Stomach (tissue), 9 donors: ENCODE results near the gene BSG. TPM values are rescaled to one million over a fixed set of nuclear protein-coding genes. Genes with fewer than 3 reads are reported as not detected.

Source experiments
- DNase-seq, 2 donors: peaks; one replicate each; pipeline versions ENCODE4 v3.0.0 to v3.0.0-alpha.2; 2013 to 2019
- H3K27ac ChIP-seq, 5 donors: fragments of 200-600 bp in 4 of 5; sonication (generic) in 4 of 5; one replicate each; pipeline ENCODE4 v1.5.1; 2013 to 2019; ENCODE audit warnings: mild to moderate bottlenecking in 1 of 5, moderate library complexity in 1 of 5
- H3K27me3 ChIP-seq, 3 donors: fragments of 200-600 bp; sonication (generic); one replicate each; pipeline ENCODE4 v1.5.1; 2017 to 2019; ENCODE audit warnings: mixed run types in 1 of 3
- H3K36me3 ChIP-seq, 4 donors: fragments of 200-600 bp; sonication (generic); 1 replicate in 3 of 4; 2 replicates in 1 of 4; pipeline ENCODE4 v1.5.1; 2016 to 2019
- H3K4me1 ChIP-seq, 4 donors: fragments of 200-600 bp; sonication (generic); one replicate each; pipeline ENCODE4 v1.5.1; 2016 to 2019
- H3K4me3 ChIP-seq, 4 donors: fragments of 200-600 bp; sonication (generic) in 3 of 4; one replicate each; pipeline ENCODE4 v1.5.1; 2016 to 2019; ENCODE audit warnings: mild to moderate bottlenecking in 1 of 4
- H3K9me3 ChIP-seq, 4 donors: fragments of 200-600 bp; sonication (generic); one replicate each; pipeline ENCODE4 v1.5.1; 2016 to 2019
- EP300 ChIP-seq: sonication (generic); formaldehyde crosslinking; IDR thresholded peaks from one replicate; pipeline ENCODE4 v1.6.1; 2017; ENCODE audit warnings: antibody characterized with exemption
- POLR2A ChIP-seq, 4 donors: fragments of 450-650 bp; IDR thresholded peaks; one replicate each; pipeline ENCODE4 v1.6.1; 2016; ENCODE audit warnings: antibody characterized with exemption in 4 of 4, control low read depth in 2 of 4, mild to moderate bottlenecking in 1 of 4, moderate library complexity in 1 of 4
- POLR2AphosphoS5 ChIP-seq, 3 donors: sonication (generic); formaldehyde crosslinking; IDR thresholded peaks; one replicate each; pipeline ENCODE4 v1.6.1; 2016; ENCODE audit warnings: antibody characterized with exemption in 3 of 3
- whole genome bisulfite sequencing, 5 donors: extraction: QIAGEN DNeasy Blood & Tissue Kit in 3 of 5; methylation state at CpG; one replicate each; pipeline versions ENCODE4 v1.1.5 to v1.1.7; 2013 to 2018; 5-methylcytosine and 5-hydroxymethylcytosine counted together
- intact Hi-C: fragments of 100-400 bp; cut with DNase I; formaldehyde crosslinking; loops from one replicate; pipeline ENCODE4 v1.15.1; 2023; ENCODE audit warnings: low total_unique reads
- polyA plus RNA-seq, 3 donors: library from polyadenylated mRNA; stranded (reverse); fragments of 200-250 nt; gene quantifications; one replicate each; pipeline ENCODE4 v1.2.3, GENCODE V29; 2013
- total RNA-seq, 5 donors: library from RNA; depleted of rRNA; stranded (reverse); fragments of >200 nt; gene quantifications; one replicate each; pipeline versions ENCODE4 v1.1.0 to v1.2.3, GENCODE V29; 2014 to 2016
- TF ChIP-seq, protein P1 (sequence below), 7 experiments: fragments of 450-650 bp in 4 of 7; fragments of 200-600 bp in 3 of 7; sonication (generic) in 3 of 7; IDR thresholded peaks; one replicate each; pipeline ENCODE4 v1.5.1; 2016 to 2019; ENCODE audit warnings: antibody characterized with exemption in 7 of 7, control low read depth in 2 of 7, mild to moderate bottlenecking in 1 of 7
- donor health status: healthy with polysubstance abuse.
- donor health status: Bipolar disorder and iron deficiency.
- donor health status: healthy.

The BSG gene
- total and polyA plus RNA-seq, 8 donors = 184 to 1,029 (median 331) TPM

DNA sequence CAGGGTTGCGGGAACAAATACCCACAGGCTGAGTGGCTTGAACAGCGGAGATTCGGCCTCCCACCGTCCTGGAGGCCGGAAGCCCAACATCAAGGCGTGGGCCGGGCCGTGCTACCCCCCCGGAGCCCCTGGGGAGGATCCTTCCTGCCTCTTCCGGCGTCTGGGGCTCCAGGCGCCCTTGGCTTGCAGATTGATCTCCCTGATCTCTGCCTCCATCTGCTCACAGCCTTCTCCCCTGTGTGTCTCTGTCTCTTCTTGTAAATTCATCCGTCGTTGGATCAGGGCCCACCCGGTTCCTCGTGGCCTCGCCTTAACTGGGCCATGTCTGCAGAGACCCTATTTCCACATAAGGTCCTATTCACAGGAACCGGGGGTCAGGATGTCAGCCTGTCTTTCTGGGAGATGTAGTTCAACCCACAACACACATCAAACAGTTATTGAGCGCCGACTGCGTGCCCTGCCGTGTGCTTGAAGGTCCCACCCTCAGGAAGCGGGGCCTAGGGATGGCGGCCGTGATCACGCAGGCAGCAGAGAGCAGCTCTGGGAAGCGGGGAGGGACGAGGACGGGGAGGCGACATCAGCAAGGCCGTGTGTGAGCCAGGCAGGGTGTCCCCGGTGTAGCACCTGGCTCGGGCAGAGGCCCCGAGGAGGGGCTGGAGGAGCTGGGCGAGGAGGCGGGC lies 38.5 kb downstream of the BSG start:
- WGBS, 5 donors = 24 to 50% (median 31%) methylated on average over 31 to 36 of the region's 36 CpGs
- Histone ChIP-seq H3K27me3 (peaks cover 0 to 62% (median 5%) of the 10 kb centered on the region in 3 donors), H3K36me3 (no peaks in the 10 kb centered on the region), H3K4me3 (peak overlapping the region; percentile 18 to 28 (median 24)), H3K9me3 (no peaks in the 10 kb centered on the region), H3K27ac (peak overlapping the region; percentile 44 to 67 (median 63)), H3K4me1 (peaks cover 10 to 36% (median 28%) of the 10 kb centered on the region in 4 donors)
- intact Hi-C loops = no loop called here
- peak; percentile 38 to 77 for DNase-seq
- TF ChIP-seq POLR2AphosphoS5 (IDR thresholded peaks at IDR 0.05) (no peak), POLR2A (IDR thresholded peaks at IDR 0.05) (no peak), EP300 (no peak)
- TF ChIP-seq, protein P1, sequence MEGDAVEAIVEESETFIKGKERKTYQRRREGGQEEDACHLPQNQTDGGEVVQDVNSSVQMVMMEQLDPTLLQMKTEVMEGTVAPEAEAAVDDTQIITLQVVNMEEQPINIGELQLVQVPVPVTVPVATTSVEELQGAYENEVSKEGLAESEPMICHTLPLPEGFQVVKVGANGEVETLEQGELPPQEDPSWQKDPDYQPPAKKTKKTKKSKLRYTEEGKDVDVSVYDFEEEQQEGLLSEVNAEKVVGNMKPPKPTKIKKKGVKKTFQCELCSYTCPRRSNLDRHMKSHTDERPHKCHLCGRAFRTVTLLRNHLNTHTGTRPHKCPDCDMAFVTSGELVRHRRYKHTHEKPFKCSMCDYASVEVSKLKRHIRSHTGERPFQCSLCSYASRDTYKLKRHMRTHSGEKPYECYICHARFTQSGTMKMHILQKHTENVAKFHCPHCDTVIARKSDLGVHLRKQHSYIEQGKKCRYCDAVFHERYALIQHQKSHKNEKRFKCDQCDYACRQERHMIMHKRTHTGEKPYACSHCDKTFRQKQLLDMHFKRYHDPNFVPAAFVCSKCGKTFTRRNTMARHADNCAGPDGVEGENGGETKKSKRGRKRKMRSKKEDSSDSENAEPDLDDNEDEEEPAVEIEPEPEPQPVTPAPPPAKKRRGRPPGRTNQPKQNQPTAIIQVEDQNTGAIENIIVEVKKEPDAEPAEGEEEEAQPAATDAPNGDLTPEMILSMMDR (IDR thresholded peaks at IDR 0.05) = no peak

DNA sequence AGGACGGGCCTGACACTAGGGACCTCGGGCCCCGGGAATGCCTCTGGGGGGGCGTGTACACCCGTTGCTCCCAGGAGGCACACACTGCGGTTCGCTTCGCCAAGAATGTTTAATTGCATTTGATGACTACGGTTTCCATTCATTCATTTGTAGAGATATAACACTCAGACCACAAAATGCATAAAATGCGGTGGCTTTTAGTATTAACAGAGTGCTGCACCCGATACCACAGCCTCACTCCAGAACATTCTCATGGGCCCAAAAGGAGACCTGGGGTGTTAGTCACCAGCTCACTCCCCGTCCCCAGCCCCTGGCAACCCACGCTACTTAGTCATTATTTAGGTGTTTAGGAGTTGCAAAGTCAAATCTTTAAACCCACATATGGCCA lies 39.1 kb downstream of the BSG start:
- peaks cover 0 to 66% (median 7%) of the 10 kb centered on the region in 3 donors for H3K27me3 ChIP-seq
- no peak for DNase-seq
- H3K4me1 ChIP-seq = peaks cover 14 to 39% (median 29%) of the 10 kb centered on the region in 4 donors
- no peak for TF ChIP-seq EP300
- TF ChIP-seq POLR2A (IDR thresholded peaks at IDR 0.05) = no peak
- TF ChIP-seq POLR2AphosphoS5 (IDR thresholded peaks at IDR 0.05) = no peak
- TF ChIP-seq, protein P1 (IDR thresholded peaks at IDR 0.05) = no peak
- H3K4me3 ChIP-seq = peak overlapping the region in 2 of 4 donors; percentile 27 to 28
- intact Hi-C loops = no loop called here
- no peaks in the 10 kb centered on the region for H3K9me3 ChIP-seq
- H3K36me3 ChIP-seq = no peaks in the 10 kb centered on the region
- 38 to 53% (median 47%) methylated on average over 13 of the region's 13 CpGs for whole genome bisulfite sequencing, 5 donors
- peak overlapping the region in 3 of 5 donors; percentile 47 to 67 (median 65) for H3K27ac ChIP-seq

DNA sequence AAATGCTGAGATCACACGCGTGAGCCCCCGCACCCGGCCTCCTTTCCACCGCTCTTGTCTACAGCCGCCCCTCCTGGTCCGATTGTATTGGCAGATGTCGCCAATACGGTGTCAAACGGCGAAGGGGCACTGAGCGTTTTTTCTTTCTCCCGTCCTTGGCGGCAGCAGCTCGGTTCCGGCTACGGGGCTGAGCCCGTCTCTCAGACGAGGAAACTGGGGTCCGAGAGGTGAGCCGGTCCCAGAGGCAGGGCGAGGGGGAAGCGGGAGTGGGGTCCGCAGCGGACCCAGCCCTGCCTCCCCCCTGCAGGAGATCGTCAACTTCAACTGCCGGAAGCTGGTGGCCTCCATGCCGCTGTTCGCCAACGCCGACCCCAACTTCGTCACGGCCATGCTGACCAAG lies 40.5 kb downstream of the BSG start:
- WGBS, 5 donors = 74 to 92% (median 91%) methylated on average over 29 to 33 of the region's 33 CpGs
- Histone ChIP-seq H3K4me3 (no peak overlapping the region), H3K36me3 (peaks cover 6 to 14% (median 12%) of the 10 kb centered on the region in 4 donors), H3K9me3 (no peaks in the 10 kb centered on the region), H3K27me3 (peaks cover 0 to 68% (median 11%) of the 10 kb centered on the region in 3 donors), H3K4me1 (peaks cover 15 to 48% (median 32%) of the 10 kb centered on the region in 4 donors), H3K27ac (no peak overlapping the region)
- DNase-seq = no peak
- intact Hi-C loops = no loop called here
- TF ChIP-seq POLR2AphosphoS5 (IDR thresholded peaks at IDR 0.05) (no peak), POLR2A (IDR thresholded peaks at IDR 0.05) (no peak), EP300 (no peak)
- TF ChIP-seq, protein P1 (IDR thresholded peaks at IDR 0.05) = no peak

DNA sequence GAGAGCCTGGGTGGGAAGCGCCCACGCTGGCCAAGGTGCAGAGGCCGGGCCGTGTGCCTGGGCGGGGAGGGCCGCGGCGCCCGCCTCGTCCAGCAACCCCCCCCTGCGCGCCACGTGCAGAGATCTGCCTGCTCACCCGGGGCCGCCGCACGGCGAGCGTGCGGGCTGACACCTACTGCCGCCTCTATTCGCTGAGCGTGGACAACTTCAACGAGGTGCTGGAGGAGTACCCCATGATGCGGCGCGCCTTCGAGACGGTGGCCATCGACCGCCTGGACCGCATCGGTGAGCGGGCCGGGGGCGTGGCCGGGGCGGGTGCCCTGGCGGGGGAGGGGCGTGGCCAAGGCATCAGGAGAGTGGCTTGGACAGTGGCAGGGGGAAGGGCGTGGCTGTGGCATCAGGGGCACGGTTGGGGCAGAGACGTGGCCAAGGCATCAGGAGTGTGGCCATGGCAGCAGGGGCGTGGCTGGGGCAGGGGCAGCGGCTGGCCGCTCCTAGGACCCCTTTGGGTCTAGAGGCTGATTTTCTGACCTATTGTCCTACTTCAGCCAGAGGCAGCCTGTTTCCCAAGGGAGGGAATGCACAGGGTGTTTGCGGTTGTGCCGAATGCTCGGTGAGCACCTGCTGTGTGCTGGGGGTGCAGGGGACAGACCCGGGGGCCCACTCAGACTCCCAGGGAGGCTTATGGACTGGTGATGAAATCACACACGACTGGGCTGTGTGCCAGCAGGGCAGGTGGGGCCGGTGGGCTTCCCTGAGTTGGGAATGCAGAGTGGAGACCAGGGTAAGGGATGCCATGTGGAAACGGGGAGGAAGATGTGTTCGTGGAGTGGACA lies 41.6 kb downstream of the BSG start:
- H3K36me3 ChIP-seq = peaks cover 16 to 24% (median 23%) of the 10 kb centered on the region in 4 donors
- TF ChIP-seq POLR2AphosphoS5 (IDR thresholded peaks at IDR 0.05) = no peak
- TF ChIP-seq, protein P1 (IDR thresholded peaks at IDR 0.05) = no peak
- TF ChIP-seq POLR2A (IDR thresholded peaks at IDR 0.05) = no peak
- TF ChIP-seq EP300 = no peak
- no peak for DNase-seq
- WGBS, 5 donors = 60 to 87% (median 82%) methylated on average over 30 to 54 of the region's 54 CpGs
- H3K9me3 ChIP-seq = no peaks in the 10 kb centered on the region
- intact Hi-C loops = no loop called here
- H3K27me3 ChIP-seq = peaks cover 0 to 58% (median 11%) of the 10 kb centered on the region in 3 donors
- H3K4me3 ChIP-seq = no peak overlapping the region
- H3K4me1 ChIP-seq = peaks cover 15 to 43% (median 28%) of the 10 kb centered on the region in 4 donors
- H3K27ac ChIP-seq = no peak overlapping the region
